Stimulated activated naive CD4-positive, alpha-beta T cell (primary cell): ENCODE data around the gene USF3.
A peak's percentile ranks its signal among the peaks of the same experiment; 100 is the strongest.

Experiments
- DNase-seq, 6 experiments: peaks; one replicate each; lab custom pipeline; 2025; lab: John Stamatoyannopoulos, UW

Gene USF3

DNA sequence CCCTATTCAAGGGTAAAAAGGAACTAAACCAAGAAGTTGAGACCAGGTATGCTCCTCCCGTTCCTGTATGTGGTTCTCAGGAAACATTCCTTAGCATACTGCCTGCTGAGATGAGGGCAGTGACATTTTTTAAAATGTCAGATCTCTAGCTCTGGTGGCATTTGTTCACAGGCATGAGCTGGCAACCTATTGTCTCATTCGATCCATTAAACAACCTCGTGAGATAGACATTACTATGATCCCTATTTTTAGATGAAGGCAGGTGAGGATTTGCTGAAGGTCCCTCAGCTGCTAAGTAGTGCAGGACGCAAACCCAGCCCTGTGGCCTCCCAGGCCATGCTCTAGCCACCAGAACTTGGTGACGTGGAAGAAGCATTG, 89.2 kb downstream of the USF3 start:
- no peak for DNase-seq

DNA sequence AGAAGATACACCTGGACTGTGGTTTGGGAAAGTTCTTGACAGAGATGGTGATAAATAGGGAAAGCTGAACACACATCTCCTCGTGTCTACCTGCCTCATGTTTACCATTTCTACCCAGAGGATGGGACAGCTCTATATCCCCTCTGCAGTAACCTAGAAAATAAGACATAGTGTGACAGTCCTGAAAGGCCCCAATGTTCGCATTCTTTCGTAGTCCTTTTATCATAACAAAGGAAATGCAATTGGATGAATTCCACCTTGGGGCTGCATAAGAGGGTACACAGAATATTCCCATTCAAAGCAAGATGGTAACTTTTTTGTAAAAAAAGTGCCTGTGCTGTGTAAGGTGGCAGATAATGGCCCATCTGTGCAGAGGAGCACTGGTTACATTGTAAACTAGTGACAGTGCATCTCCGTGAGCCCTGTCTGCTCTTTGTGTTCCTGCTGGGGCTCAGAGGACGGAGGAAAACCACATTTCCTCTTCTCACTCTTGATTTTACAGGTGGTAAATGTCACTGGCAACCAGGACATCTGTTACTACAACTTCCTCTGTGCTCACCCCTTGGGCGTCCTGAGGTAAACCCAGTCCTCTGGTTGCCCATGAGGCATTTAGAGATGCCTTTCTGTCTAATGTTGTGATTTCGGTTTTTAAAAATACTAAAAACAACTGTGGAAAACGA, 89.8 kb downstream of the USF3 start:
- peak in 4 of 6 experiments; percentile 2 to 54 (median 46) for DNase-seq

- DNase-seq = no peak
Observed at GRCh38 chr3:113602836-113603235, 93.6 kb downstream of the USF3 start.

DNA sequence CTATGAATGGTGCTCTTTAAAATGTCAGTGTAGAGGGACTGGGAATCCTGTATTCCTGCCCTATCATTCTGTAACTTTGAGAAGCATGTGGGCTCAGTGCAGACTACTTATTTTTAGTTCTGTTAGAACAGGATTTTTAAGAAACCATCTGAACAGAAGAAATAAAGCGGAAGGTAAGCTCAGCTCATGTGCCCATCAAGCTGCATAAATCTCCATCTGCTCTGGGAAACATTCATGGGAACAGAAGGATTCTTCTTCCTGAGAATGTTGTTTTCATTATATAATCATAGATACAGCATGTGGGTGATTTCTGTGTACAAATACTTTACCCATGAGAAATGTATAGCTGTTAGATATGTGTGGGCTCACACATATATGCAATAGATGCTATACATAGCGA, 94.2 kb downstream of the USF3 start:
- no peak for DNase-seq

- DNase-seq = no peak
Observed at GRCh38 chr3:113601240-113601639, 95.2 kb downstream of the USF3 start.

DNA sequence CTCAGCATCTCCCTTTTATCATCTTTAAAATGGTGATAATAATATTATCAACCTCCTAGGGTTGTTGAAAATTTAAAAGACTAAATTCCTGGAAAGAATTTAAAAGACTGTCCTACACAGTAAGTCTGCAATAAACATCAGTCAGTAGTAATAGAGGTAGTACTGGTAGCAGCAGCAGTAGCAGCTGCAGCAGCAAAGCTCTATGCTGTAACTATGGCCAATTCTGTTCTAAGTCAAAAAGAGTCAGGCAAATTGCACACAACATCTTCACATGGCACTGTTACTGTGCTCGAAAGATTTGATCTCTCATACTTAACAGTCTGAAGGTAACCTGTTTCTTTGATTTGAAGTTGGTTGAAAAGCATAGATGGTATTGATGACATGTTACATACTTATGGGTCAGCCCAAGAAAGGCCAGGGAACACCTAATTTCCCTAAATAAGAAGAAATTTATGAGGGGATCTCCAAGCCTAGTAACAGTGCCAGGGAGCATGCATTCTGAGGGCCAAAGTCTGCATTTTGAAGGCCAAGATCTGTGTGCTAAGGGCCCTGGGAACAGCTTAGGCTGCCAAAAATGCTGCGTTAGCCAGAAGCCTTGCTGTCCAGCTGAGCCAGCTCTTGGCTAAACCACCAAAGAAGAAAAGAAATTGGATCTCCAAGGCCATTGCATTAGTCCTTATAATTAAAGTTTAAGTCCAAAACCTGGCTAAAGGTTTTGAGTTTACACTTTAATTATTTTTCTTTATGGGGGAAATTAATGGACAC, 95.8 kb downstream of the USF3 start:
- DNase-seq = no peak
